Measurements from ENCODE around the gene WFDC1.
A peak's percentile ranks its signal among the peaks of the same experiment; 100 is the strongest.

The WFDC1 gene

GRCh38 chr16:84294531-84295142 is at the start of gene WFDC1:
Gene WFDC1 (plus strand): TSS chr16:84294878. CDS start chr16:84294972, 94 bp downstream.
- H3K9me3 ChIP-seq (ENCODE audit: control insufficient read depth in 5 of 5, low read length in 5 of 5), result no peaks in the 10 kb centered on the region
- H3K36me3 ChIP-seq (ENCODE audit: control insufficient read depth in 5 of 5, insufficient read depth in 5 of 5, low read length in 5 of 5), result no peaks in the 10 kb centered on the region
- no peak within 1 kb of the TSS for H3K27ac ChIP-seq (ENCODE audit: low read depth, low read length)
- peaks cover 12 to 42% (median 41%) of the 10 kb centered on the region in 5 donors for H3K27me3 ChIP-seq (ENCODE audit: control insufficient read depth in 5 of 5, insufficient read depth in 4 of 5, low read length in 5 of 5)
- peaks cover 0 to 14% (median 12%) of the 10 kb centered on the region in 5 donors for H3K4me1 ChIP-seq (ENCODE audit: control insufficient read depth in 5 of 5, insufficient read depth in 5 of 5, low read length in 5 of 5)
- H3K4me3 ChIP-seq (ENCODE audit: low read depth in 1 of 5, low read length in 5 of 5), result peak within 1 kb of the TSS in 4 of 5 donors; percentile 6 to 50 (median 27)
- no peak within 1 kb of the TSS for H3K9ac ChIP-seq (ENCODE audit: low read length in 5 of 5)

GRCh38 chr16:84245956-84246678 is 48.6 kb upstream of the WFDC1 start:
- Histone ChIP-seq H3K27ac (ENCODE audit: low read depth, low read length) (no peak overlapping the region), H3K4me1 (ENCODE audit: control insufficient read depth in 5 of 5, insufficient read depth in 5 of 5, low read length in 5 of 5) (peaks cover 0 to 3% (median 0%) of the 10 kb centered on the region in 5 donors), H3K4me3 (ENCODE audit: low read depth in 1 of 5, low read length in 5 of 5) (no peak overlapping the region), H3K9ac (ENCODE audit: low read length in 5 of 5) (no peak overlapping the region), H3K27me3 (ENCODE audit: control insufficient read depth in 5 of 5, insufficient read depth in 4 of 5, low read length in 5 of 5) (peaks cover 0 to 11% (median 7%) of the 10 kb centered on the region in 5 donors), H3K9me3 (ENCODE audit: control insufficient read depth in 5 of 5, low read length in 5 of 5) (peaks cover 0 to 7% (median 4%) of the 10 kb centered on the region in 5 donors), H3K36me3 (ENCODE audit: control insufficient read depth in 5 of 5, insufficient read depth in 5 of 5, low read length in 5 of 5) (no peaks in the 10 kb centered on the region)

- H3K9ac ChIP-seq (ENCODE audit: low read length in 5 of 5), result no peak overlapping the region
- peaks cover 0 to 7% (median 4%) of the 10 kb centered on the region in 5 donors for H3K27me3 ChIP-seq (ENCODE audit: control insufficient read depth in 5 of 5, insufficient read depth in 4 of 5, low read length in 5 of 5)
- peaks cover 0 to 7% (median 4%) of the 10 kb centered on the region in 5 donors for H3K9me3 ChIP-seq (ENCODE audit: control insufficient read depth in 5 of 5, low read length in 5 of 5)
- H3K36me3 ChIP-seq (ENCODE audit: control insufficient read depth in 5 of 5, insufficient read depth in 5 of 5, low read length in 5 of 5), result no peaks in the 10 kb centered on the region
- no peak overlapping the region for H3K27ac ChIP-seq (ENCODE audit: low read depth, low read length)
- H3K4me1 ChIP-seq (ENCODE audit: control insufficient read depth in 5 of 5, insufficient read depth in 5 of 5, low read length in 5 of 5), result peaks cover 0 to 3% (median 0%) of the 10 kb centered on the region in 5 donors
- H3K4me3 ChIP-seq (ENCODE audit: low read depth in 1 of 5, low read length in 5 of 5), result no peak overlapping the region
Observed at GRCh38 chr16:84246679-84247077, 48.0 kb upstream of the WFDC1 start.

GRCh38 chr16:84247331-84247730 is 47.3 kb upstream of the WFDC1 start:
- peaks cover 0 to 7% (median 4%) of the 10 kb centered on the region in 5 donors for H3K27me3 ChIP-seq (ENCODE audit: control insufficient read depth in 5 of 5, insufficient read depth in 4 of 5, low read length in 5 of 5)
- H3K27ac ChIP-seq (ENCODE audit: low read depth, low read length), result no peak overlapping the region
- no peak overlapping the region for H3K4me3 ChIP-seq (ENCODE audit: low read depth in 1 of 5, low read length in 5 of 5)
- peaks cover 0 to 7% (median 4%) of the 10 kb centered on the region in 5 donors for H3K9me3 ChIP-seq (ENCODE audit: control insufficient read depth in 5 of 5, low read length in 5 of 5)
- no peaks in the 10 kb centered on the region for H3K36me3 ChIP-seq (ENCODE audit: control insufficient read depth in 5 of 5, insufficient read depth in 5 of 5, low read length in 5 of 5)
- no peak overlapping the region for H3K9ac ChIP-seq (ENCODE audit: low read length in 5 of 5)
- peaks cover 0 to 3% (median 0%) of the 10 kb centered on the region in 5 donors for H3K4me1 ChIP-seq (ENCODE audit: control insufficient read depth in 5 of 5, insufficient read depth in 5 of 5, low read length in 5 of 5)

GRCh38 chr16:84247844-84248243 is 46.8 kb upstream of the WFDC1 start:
- Histone ChIP-seq H3K9ac (ENCODE audit: low read length in 5 of 5) (no peak overlapping the region), H3K36me3 (ENCODE audit: control insufficient read depth in 5 of 5, insufficient read depth in 5 of 5, low read length in 5 of 5) (no peaks in the 10 kb centered on the region), H3K9me3 (ENCODE audit: control insufficient read depth in 5 of 5, low read length in 5 of 5) (peaks cover 0 to 7% (median 4%) of the 10 kb centered on the region in 5 donors), H3K27me3 (ENCODE audit: control insufficient read depth in 5 of 5, insufficient read depth in 4 of 5, low read length in 5 of 5) (peaks cover 0 to 4% (median under 1%) of the 10 kb centered on the region in 5 donors), H3K4me3 (ENCODE audit: low read depth in 1 of 5, low read length in 5 of 5) (no peak overlapping the region), H3K4me1 (ENCODE audit: control insufficient read depth in 5 of 5, insufficient read depth in 5 of 5, low read length in 5 of 5) (peaks cover 0 to 3% (median 0%) of the 10 kb centered on the region in 5 donors), H3K27ac (ENCODE audit: low read depth, low read length) (no peak overlapping the region)

GRCh38 chr16:84252184-84252583 is 42.5 kb upstream of the WFDC1 start:
- no peaks in the 10 kb centered on the region for H3K36me3 ChIP-seq (ENCODE audit: control insufficient read depth in 5 of 5, insufficient read depth in 5 of 5, low read length in 5 of 5)
- H3K9ac ChIP-seq (ENCODE audit: low read length in 5 of 5), result no peak overlapping the region
- peaks cover 0 to 4% (median 2%) of the 10 kb centered on the region in 5 donors for H3K27me3 ChIP-seq (ENCODE audit: control insufficient read depth in 5 of 5, insufficient read depth in 4 of 5, low read length in 5 of 5)
- no peak overlapping the region for H3K27ac ChIP-seq (ENCODE audit: low read depth, low read length)
- H3K9me3 ChIP-seq (ENCODE audit: control insufficient read depth in 5 of 5, low read length in 5 of 5), result peaks cover 6 to 10% (median 8%) of the 10 kb centered on the region in 5 donors
- peaks cover 0 to 3% (median 0%) of the 10 kb centered on the region in 5 donors for H3K4me1 ChIP-seq (ENCODE audit: control insufficient read depth in 5 of 5, insufficient read depth in 5 of 5, low read length in 5 of 5)
- H3K4me3 ChIP-seq (ENCODE audit: low read depth in 1 of 5, low read length in 5 of 5), result no peak overlapping the region

GRCh38 chr16:84253173-84253572 is 41.5 kb upstream of the WFDC1 start:
- H3K9ac ChIP-seq (ENCODE audit: low read length in 5 of 5), result no peak overlapping the region
- peaks cover 0 to 4% (median 2%) of the 10 kb centered on the region in 5 donors for H3K27me3 ChIP-seq (ENCODE audit: control insufficient read depth in 5 of 5, insufficient read depth in 4 of 5, low read length in 5 of 5)
- H3K36me3 ChIP-seq (ENCODE audit: control insufficient read depth in 5 of 5, insufficient read depth in 5 of 5, low read length in 5 of 5), result no peaks in the 10 kb centered on the region
- H3K4me3 ChIP-seq (ENCODE audit: low read depth in 1 of 5, low read length in 5 of 5), result no peak overlapping the region
- H3K9me3 ChIP-seq (ENCODE audit: control insufficient read depth in 5 of 5, low read length in 5 of 5), result peaks cover 6 to 11% (median 8%) of the 10 kb centered on the region in 5 donors
- H3K4me1 ChIP-seq (ENCODE audit: control insufficient read depth in 5 of 5, insufficient read depth in 5 of 5, low read length in 5 of 5), result no peaks in the 10 kb centered on the region
- H3K27ac ChIP-seq (ENCODE audit: low read depth, low read length), result no peak overlapping the region

- no peak overlapping the region for H3K27ac ChIP-seq (ENCODE audit: low read depth, low read length)
- peaks cover 6 to 16% (median 8%) of the 10 kb centered on the region in 5 donors for H3K9me3 ChIP-seq (ENCODE audit: control insufficient read depth in 5 of 5, low read length in 5 of 5)
- peaks cover 0 to 4% (median 2%) of the 10 kb centered on the region in 5 donors for H3K27me3 ChIP-seq (ENCODE audit: control insufficient read depth in 5 of 5, insufficient read depth in 4 of 5, low read length in 5 of 5)
- H3K9ac ChIP-seq (ENCODE audit: low read length in 5 of 5), result no peak overlapping the region
- H3K4me1 ChIP-seq (ENCODE audit: control insufficient read depth in 5 of 5, insufficient read depth in 5 of 5, low read length in 5 of 5), result no peaks in the 10 kb centered on the region
- no peak overlapping the region for H3K4me3 ChIP-seq (ENCODE audit: low read depth in 1 of 5, low read length in 5 of 5)
- no peaks in the 10 kb centered on the region for H3K36me3 ChIP-seq (ENCODE audit: control insufficient read depth in 5 of 5, insufficient read depth in 5 of 5, low read length in 5 of 5)
Observed at GRCh38 chr16:84254062-84254461, 40.6 kb upstream of the WFDC1 start.

GRCh38 chr16:84255050-84255810 is 39.4 kb upstream of the WFDC1 start:
- H3K36me3 ChIP-seq (ENCODE audit: control insufficient read depth in 5 of 5, insufficient read depth in 5 of 5, low read length in 5 of 5), result no peaks in the 10 kb centered on the region
- peaks cover 0 to 4% (median 2%) of the 10 kb centered on the region in 5 donors for H3K27me3 ChIP-seq (ENCODE audit: control insufficient read depth in 5 of 5, insufficient read depth in 4 of 5, low read length in 5 of 5)
- no peak overlapping the region for H3K27ac ChIP-seq (ENCODE audit: low read depth, low read length)
- H3K9me3 ChIP-seq (ENCODE audit: control insufficient read depth in 5 of 5, low read length in 5 of 5), result peaks cover 6 to 16% (median 8%) of the 10 kb centered on the region in 5 donors
- H3K9ac ChIP-seq (ENCODE audit: low read length in 5 of 5), result no peak overlapping the region
- H3K4me3 ChIP-seq (ENCODE audit: low read depth in 1 of 5, low read length in 5 of 5), result no peak overlapping the region
- H3K4me1 ChIP-seq (ENCODE audit: control insufficient read depth in 5 of 5, insufficient read depth in 5 of 5, low read length in 5 of 5), result no peaks in the 10 kb centered on the region
